Endodermal cell (in vitro differentiated cells): Measurements from ENCODE around the gene SYDE1. TPM values are rescaled to one million over a fixed set of nuclear protein-coding genes. Genes with fewer than 3 reads are reported as not detected.

Experiments used
- DNase-seq: peaks from one replicate; pipeline ENCODE4 v3.0.0-alpha.2; 2017
- H3K27ac ChIP-seq: 2 replicates; pipeline ENCODE4 v1.5.1; 2013; ENCODE audit warnings: mild to moderate bottlenecking, low read depth, low read length, moderate library complexity
- H3K27me3 ChIP-seq: 2 replicates; pipeline ENCODE4 v1.6.1; 2013; ENCODE audit warnings: mild to moderate bottlenecking, low read length, moderate library complexity; ENCODE audit not compliant: insufficient read depth, control insufficient read depth, poor library complexity, severe bottlenecking
- H3K36me3 ChIP-seq: 2 replicates; pipeline ENCODE4 v1.7.0; 2013; ENCODE audit warnings: mild to moderate bottlenecking, low read length, moderate library complexity; ENCODE audit not compliant: control insufficient read depth, insufficient read depth
- H3K4me1 ChIP-seq: one replicate; pipeline ENCODE4 v1.7.0; 2013; ENCODE audit warnings: low read length; ENCODE audit not compliant: control insufficient read depth, insufficient read depth
- H3K4me3 ChIP-seq: 2 replicates; pipeline ENCODE4 v1.5.1; 2013; ENCODE audit warnings: mild to moderate bottlenecking, low read length, moderate library complexity
- H3K9ac ChIP-seq: 2 replicates; pipeline ENCODE4 v1.6.1; 2013; ENCODE audit warnings: mild to moderate bottlenecking, low read length, moderate library complexity; ENCODE audit not compliant: poor library complexity, severe bottlenecking; ENCODE audit errors: extremely low read depth
- H3K9me3 ChIP-seq: 2 replicates; pipeline ENCODE4 v1.6.1; 2013; ENCODE audit warnings: mild to moderate bottlenecking, low read length, moderate library complexity; ENCODE audit not compliant: control insufficient read depth
- H3K27ac Mint-ChIP-seq: 2 replicates; pipeline ENCODE4 v1.8.0; 2020; ENCODE audit warnings: mixed read lengths
- H3K27me3 Mint-ChIP-seq: 2 replicates; pipeline ENCODE4 v1.8.0; 2021; ENCODE audit warnings: mild to moderate bottlenecking, mixed read lengths; ENCODE audit not compliant: insufficient read depth
- H3K36me3 Mint-ChIP-seq: 2 replicates; pipeline ENCODE4 v1.8.0; 2020; ENCODE audit warnings: low read depth, mixed read lengths
- H3K4me1 Mint-ChIP-seq: 2 replicates; pipeline ENCODE4 v1.8.0; 2020; ENCODE audit warnings: mixed read lengths
- H3K4me3 Mint-ChIP-seq: 2 replicates; pipeline ENCODE4 v1.8.0; 2020; ENCODE audit warnings: mild to moderate bottlenecking, moderate library complexity, mixed read lengths
- H3K9me3 Mint-ChIP-seq: 2 replicates; pipeline ENCODE4 v1.8.0; 2020; ENCODE audit warnings: mild to moderate bottlenecking, mixed read lengths
- CTCF ChIP-seq: fragments of 200-600 bp; sonication (generic); conservative IDR thresholded peaks from 2 replicates; pipeline ENCODE4 v1.5.0; 2021; ENCODE audit warnings: antibody characterized with exemption, mild to moderate bottlenecking
- WGBS, 2 experiments: methylation state at CpG; one replicate each; pipeline versions ENCODE4 v1.1.5 to v1.1.7; 2013; ENCODE audit warnings: missing lambda C conversion rate in 2 of 2, mixed read lengths in 1 of 2; ENCODE audit not compliant: insufficient coverage in 1 of 2, insufficient read length in 1 of 2; 5-methylcytosine and 5-hydroxymethylcytosine counted together
- total RNA-seq, 2 donors: library from RNA; stranded (reverse); fragmentation: NEBNext Ultra II Directional in 1 of 2; extraction: Animal tissue kit (Norgen Biotek cat#: 25700) in 1 of 2; gene quantifications; 2 replicates in 1 of 2; 3 replicates in 1 of 2; pipeline ENCODE4 v1.2.1, GENCODE V29; 2021

SYDE1 gene
- total RNA-seq, 2 donors from 2014 or later, result 8.9 to 12.2 TPM

DNA sequence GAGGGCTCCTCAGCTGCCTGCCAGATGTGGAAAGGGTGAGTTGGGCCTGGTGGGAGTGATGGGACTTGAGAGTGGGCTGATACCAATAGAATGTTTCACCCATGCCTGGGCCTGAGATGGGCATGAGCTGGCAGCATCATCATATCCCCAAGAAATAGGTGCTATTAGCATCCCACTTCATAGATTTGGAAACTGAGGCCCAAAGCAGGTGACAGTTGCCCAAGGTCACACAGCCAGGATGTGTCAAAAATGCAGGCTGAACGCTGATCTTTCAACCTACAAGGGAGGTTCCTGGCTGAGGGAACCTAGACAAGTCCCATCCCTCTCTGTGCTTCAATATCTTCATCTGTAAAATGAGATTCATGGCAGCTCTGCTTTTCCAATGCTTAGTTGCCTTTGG lies 4.6 kb downstream of the SYDE1 start:
- Histone ChIP-seq H3K4me3 (no peak overlapping the region), H3K27ac (no peak overlapping the region), H3K27me3 (no peaks in the 10 kb centered on the region), H3K4me1 (no peaks in the 10 kb centered on the region), H3K9me3 (no peaks in the 10 kb centered on the region), H3K36me3 (peaks cover 46% of the 10 kb centered on the region), H3K9ac (no peak overlapping the region)
- Mint-ChIP-seq H3K36me3 (peaks cover 38% of the 10 kb centered on the region), H3K4me3 (no peak overlapping the region), H3K27me3 (no peaks in the 10 kb centered on the region), H3K4me1 (peaks cover 8% of the 10 kb centered on the region), H3K9me3 (no peaks in the 10 kb centered on the region), H3K27ac (no peak overlapping the region)
- TF ChIP-seq CTCF, result no peak
- 91 to 92% methylated on average over 1 of the region's 1 CpG for WGBS, 2 experiments
- no peak for DNase-seq

DNA sequence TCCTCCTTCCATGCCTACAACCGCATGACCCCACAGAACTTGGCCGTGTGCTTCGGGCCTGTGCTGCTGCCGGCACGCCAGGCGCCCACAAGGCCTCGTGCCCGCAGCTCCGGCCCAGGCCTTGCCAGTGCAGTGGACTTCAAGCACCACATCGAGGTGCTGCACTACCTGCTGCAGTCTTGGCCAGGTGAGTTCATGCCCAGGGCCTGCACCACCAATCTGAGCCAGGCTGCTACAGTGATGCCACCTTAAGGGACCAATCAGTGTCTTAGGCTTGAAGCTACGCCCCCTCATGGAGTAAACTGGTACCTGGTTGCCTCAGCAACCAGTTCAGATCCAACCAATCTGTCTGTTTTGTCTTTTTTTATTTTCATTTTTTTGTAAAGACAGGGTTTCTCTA lies 5.2 kb downstream of the SYDE1 start:
- H3K27ac ChIP-seq, result no peak overlapping the region
- no peak overlapping the region for H3K27ac Mint-ChIP-seq
- H3K36me3 Mint-ChIP-seq, result peaks cover 44% of the 10 kb centered on the region
- no peaks in the 10 kb centered on the region for H3K9me3 ChIP-seq
- peaks cover 8% of the 10 kb centered on the region for H3K4me1 Mint-ChIP-seq
- H3K4me3 Mint-ChIP-seq, result no peak overlapping the region
- H3K4me1 ChIP-seq, result no peaks in the 10 kb centered on the region
- H3K36me3 ChIP-seq, result peaks cover 51% of the 10 kb centered on the region
- no peak overlapping the region for H3K9ac ChIP-seq
- DNase-seq, result peak; percentile 81
- TF ChIP-seq CTCF, result peak; percentile 39
- H3K9me3 Mint-ChIP-seq, result no peaks in the 10 kb centered on the region
- H3K27me3 ChIP-seq, result no peaks in the 10 kb centered on the region
- no peaks in the 10 kb centered on the region for H3K27me3 Mint-ChIP-seq
- 93 to 94% methylated on average over 10 to 11 of the region's 11 CpGs for WGBS, 2 experiments
- H3K4me3 ChIP-seq, result no peak overlapping the region

- Mint-ChIP-seq H3K4me1 (peaks cover under 1% of the 10 kb centered on the region), H3K36me3 (peaks cover 55% of the 10 kb centered on the region), H3K9me3 (no peaks in the 10 kb centered on the region), H3K4me3 (no peak overlapping the region), H3K27me3 (no peaks in the 10 kb centered on the region), H3K27ac (no peak overlapping the region)
- peak; percentile 78 for DNase-seq
- Histone ChIP-seq H3K4me1 (no peaks in the 10 kb centered on the region), H3K27me3 (no peaks in the 10 kb centered on the region), H3K4me3 (no peak overlapping the region), H3K9ac (no peak overlapping the region), H3K36me3 (peaks cover 61% of the 10 kb centered on the region), H3K27ac (no peak overlapping the region), H3K9me3 (no peaks in the 10 kb centered on the region)
- TF ChIP-seq CTCF, result no peak
- WGBS, 2 experiments, result 96 to 98% methylated on average over 52 to 58 of the region's 58 CpGs
Measured at GRCh38 chr19:15113245-15114152, 6.3 kb downstream of the SYDE1 start.
